Tibial nerve (tissue), 4 donors: ENCODE measurements around the gene CELF6.

ENCODE experiments used
- CTCF ChIP-seq, 5 experiments: fragments of 200-600 bp in 3 of 5; fragments of 450-650 bp in 2 of 5; sonication (generic) in 3 of 5; IDR thresholded peaks; one replicate each; pipeline ENCODE4 v1.5.1; 2016 to 2019; ENCODE audit warnings: antibody characterized with exemption in 5 of 5, mild to moderate bottlenecking in 3 of 5, moderate library complexity in 2 of 5
- EP300 ChIP-seq, 2 donors: sonication (generic); formaldehyde crosslinking; IDR thresholded peaks; one replicate each; pipeline ENCODE4 v1.6.1; 2017; ENCODE audit warnings: antibody characterized with exemption in 2 of 2, mild to moderate bottlenecking in 1 of 2
- POLR2A ChIP-seq, 2 donors: fragments of 450-650 bp; IDR thresholded peaks; one replicate each; pipeline ENCODE4 v1.6.1; 2017; ENCODE audit warnings: antibody characterized with exemption in 2 of 2, mild to moderate bottlenecking in 2 of 2, moderate library complexity in 2 of 2

GRCh38 chr15:72248514-72248913 lies 71.4 kb downstream of the CELF6 start:
- no peak for TF ChIP-seq CTCF (IDR thresholded peaks at IDR 0.05)
- TF ChIP-seq POLR2A (IDR thresholded peaks at IDR 0.05), result no peak
- TF ChIP-seq EP300 (IDR thresholded peaks at IDR 0.05), result no peak
